ENCODE measurements around the gene CDH23.

DNA sequence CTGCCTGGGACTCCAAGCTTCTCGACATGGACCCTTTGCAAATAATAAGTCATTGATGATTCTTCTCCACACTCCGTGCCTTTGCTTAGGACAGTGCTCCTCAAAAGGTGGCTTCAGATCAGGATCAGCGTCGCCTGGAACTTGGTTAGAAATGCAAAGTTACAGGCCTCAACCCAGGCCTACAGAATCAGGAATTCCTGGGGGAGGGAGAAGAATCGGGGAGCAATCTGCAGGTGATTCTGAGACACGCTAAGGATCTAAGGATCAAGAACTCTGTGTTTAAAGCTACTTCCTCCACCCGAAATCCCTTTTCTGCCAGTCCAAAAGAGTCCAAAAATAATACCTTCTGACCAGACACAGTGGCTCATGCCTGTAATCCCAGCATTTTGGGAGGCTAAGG lies 244.7 kb downstream of the CDH23 start:
- TF ChIP-seq, protein P1, sequence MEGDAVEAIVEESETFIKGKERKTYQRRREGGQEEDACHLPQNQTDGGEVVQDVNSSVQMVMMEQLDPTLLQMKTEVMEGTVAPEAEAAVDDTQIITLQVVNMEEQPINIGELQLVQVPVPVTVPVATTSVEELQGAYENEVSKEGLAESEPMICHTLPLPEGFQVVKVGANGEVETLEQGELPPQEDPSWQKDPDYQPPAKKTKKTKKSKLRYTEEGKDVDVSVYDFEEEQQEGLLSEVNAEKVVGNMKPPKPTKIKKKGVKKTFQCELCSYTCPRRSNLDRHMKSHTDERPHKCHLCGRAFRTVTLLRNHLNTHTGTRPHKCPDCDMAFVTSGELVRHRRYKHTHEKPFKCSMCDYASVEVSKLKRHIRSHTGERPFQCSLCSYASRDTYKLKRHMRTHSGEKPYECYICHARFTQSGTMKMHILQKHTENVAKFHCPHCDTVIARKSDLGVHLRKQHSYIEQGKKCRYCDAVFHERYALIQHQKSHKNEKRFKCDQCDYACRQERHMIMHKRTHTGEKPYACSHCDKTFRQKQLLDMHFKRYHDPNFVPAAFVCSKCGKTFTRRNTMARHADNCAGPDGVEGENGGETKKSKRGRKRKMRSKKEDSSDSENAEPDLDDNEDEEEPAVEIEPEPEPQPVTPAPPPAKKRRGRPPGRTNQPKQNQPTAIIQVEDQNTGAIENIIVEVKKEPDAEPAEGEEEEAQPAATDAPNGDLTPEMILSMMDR (IDR thresholded peaks at IDR 0.05): no peak
- TF ChIP-seq EP300 (IDR thresholded peaks at IDR 0.05): no peak
